KOPT-K1 (cell line): ENCODE measurements around the gene CLSTN2.

ENCODE experiments used
- H3K27ac ChIP-seq: fragments of 200-600 bp; sonication (generic); 2 replicates; pipeline ENCODE4 v1.5.1; 2016; ENCODE audit warnings: antibody characterized with exemption, mild to moderate bottlenecking, low read depth, low read length; ENCODE audit not compliant: poor library complexity, severe bottlenecking
- H3K36me3 ChIP-seq: fragments of 200-600 bp; sonication (generic); 2 replicates; pipeline ENCODE4 v1.5.1; 2017; ENCODE audit warnings: antibody characterized with exemption, mild to moderate bottlenecking, low read length, moderate library complexity; ENCODE audit not compliant: insufficient read depth
- H3K9me3 ChIP-seq: fragments of 200-600 bp; sonication (generic); 2 replicates; pipeline ENCODE4 v1.5.1; 2017; ENCODE audit warnings: antibody characterized with exemption, low read length, mild to moderate bottlenecking; ENCODE audit not compliant: insufficient read depth, poor library complexity, severe bottlenecking

CLSTN2 gene

DNA sequence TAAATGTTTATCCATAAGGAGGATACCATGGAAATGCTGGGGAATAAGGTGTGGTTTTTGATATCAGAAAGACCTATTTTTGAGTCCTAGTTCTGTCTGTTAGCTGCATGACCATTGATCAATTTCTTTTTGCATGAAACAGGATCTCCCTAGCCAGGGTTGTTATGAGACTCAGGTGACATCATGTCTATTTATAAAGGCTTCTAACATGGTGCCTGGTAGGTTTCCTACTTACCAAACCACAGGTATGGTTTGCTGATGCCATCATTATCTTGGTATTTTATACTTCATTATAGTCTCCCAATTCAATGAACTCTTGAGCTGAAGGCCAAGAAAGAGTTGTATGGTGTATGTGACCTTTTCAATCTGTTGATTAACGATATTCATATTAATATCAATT lies 144.0 kb downstream of the CLSTN2 start:
- Histone ChIP-seq H3K36me3 (no peaks in the 10 kb centered on the region), H3K9me3 (no peaks in the 10 kb centered on the region), H3K27ac (no peak overlapping the region)

DNA sequence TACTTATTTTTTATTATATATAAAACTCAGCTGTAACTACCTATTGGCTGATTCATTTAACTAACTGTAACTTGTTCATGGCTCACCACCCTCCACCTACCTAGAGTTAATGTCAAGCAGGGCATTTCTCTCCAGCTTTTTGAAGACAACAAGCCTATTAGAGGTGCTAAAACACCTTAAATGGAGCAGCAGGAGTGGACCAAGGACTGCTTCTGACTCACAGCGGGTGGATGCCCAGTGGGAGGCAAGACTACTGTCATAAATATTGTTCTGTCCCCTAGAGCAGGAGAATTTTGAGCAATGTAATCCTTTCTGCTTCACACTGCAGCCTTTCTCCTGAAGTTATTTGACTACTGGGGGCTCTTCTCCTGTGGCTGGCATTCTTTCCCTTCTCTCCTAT lies 146.9 kb downstream of the CLSTN2 start:
- no peaks in the 10 kb centered on the region for H3K9me3 ChIP-seq
- H3K36me3 ChIP-seq, result no peaks in the 10 kb centered on the region
- H3K27ac ChIP-seq, result no peak overlapping the region

DNA sequence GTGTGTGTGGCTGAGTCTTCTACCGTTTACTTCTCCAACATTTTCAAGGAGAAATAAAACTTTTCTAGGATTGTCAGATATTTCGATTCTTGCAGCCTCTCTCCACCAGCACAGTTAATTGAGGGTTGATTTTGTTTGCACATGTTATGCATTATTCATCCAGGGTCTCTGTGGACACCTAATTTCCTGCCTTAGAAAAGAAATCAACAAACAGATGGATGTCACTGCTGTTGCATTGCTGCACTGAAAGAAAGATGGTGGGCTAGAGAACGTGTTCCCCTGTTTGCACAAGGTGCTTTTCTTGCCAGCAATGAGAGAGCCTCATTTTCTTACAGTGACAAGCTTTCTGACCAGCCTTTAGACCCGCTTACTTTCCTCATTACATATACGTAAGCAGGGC lies 150.0 kb downstream of the CLSTN2 start:
- Histone ChIP-seq H3K27ac (no peak overlapping the region), H3K9me3 (no peaks in the 10 kb centered on the region), H3K36me3 (no peaks in the 10 kb centered on the region)

GRCh38 chr3:140086642-140087041 lies 151.7 kb downstream of the CLSTN2 start:
- Histone ChIP-seq H3K36me3 (no peaks in the 10 kb centered on the region), H3K9me3 (no peaks in the 10 kb centered on the region), H3K27ac (no peak overlapping the region)

DNA sequence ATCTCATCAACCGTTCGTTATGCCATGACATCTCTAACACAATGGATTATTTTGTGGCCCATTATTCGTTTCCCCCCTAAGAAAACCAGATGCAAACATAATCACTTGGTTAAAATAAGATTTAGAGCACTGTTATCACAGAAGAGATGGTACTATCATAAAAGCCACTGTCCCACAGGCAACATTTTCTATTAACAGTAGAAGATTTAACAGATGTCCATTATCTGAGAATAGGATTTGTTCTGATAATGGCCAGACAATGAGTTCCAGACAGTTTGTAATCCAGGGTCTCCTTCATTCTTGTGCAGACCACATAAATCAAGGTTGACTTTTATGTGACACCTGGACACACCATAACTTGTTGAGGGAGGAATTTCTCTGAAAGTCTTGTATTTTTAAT lies 153.1 kb downstream of the CLSTN2 start:
- no peak overlapping the region for H3K27ac ChIP-seq
- H3K36me3 ChIP-seq, result no peaks in the 10 kb centered on the region
- H3K9me3 ChIP-seq, result no peaks in the 10 kb centered on the region

- Histone ChIP-seq H3K27ac (no peak overlapping the region), H3K36me3 (no peaks in the 10 kb centered on the region), H3K9me3 (no peaks in the 10 kb centered on the region)
Observed at GRCh38 chr3:140088513-140088912, 153.5 kb downstream of the CLSTN2 start.

DNA sequence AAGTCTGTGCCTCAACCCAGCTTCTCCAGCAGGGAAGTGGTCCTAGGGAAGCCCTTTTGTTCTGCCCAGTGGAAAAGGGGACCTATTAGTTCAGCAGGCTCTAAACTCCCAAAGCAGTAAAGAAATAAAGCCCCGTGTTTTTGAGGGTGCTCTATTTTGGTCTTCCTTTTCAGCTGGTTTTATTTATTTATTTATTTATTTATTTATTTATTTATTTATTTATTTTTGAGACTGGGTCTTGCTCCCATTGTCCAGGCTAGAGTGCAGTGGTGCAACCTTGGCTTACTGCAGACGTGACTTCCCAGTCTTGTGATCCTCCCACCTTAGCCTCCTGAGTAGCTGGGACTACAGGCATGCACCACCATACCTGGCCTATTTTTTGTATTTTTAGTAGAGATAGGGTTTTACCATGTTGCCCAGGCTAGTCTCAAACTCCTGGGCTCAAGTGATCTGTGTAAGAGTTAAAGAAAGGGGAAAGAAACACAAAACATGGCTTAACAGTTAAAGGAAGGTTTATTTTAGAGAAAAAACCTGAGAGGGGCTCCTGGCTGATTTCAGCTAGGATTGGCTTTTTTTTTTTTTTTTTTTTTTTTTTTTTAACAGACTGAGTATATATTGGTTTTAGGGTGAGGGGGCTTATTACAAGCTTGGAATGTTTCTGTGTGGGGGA lies 154.6 kb downstream of the CLSTN2 start:
- no peak overlapping the region for H3K27ac ChIP-seq
- H3K9me3 ChIP-seq, result no peaks in the 10 kb centered on the region
- H3K36me3 ChIP-seq, result no peaks in the 10 kb centered on the region

- H3K9me3 ChIP-seq, result no peaks in the 10 kb centered on the region
- H3K36me3 ChIP-seq, result no peaks in the 10 kb centered on the region
- H3K27ac ChIP-seq, result no peak overlapping the region
Observed at GRCh38 chr3:140091143-140091542, 156.2 kb downstream of the CLSTN2 start.

DNA sequence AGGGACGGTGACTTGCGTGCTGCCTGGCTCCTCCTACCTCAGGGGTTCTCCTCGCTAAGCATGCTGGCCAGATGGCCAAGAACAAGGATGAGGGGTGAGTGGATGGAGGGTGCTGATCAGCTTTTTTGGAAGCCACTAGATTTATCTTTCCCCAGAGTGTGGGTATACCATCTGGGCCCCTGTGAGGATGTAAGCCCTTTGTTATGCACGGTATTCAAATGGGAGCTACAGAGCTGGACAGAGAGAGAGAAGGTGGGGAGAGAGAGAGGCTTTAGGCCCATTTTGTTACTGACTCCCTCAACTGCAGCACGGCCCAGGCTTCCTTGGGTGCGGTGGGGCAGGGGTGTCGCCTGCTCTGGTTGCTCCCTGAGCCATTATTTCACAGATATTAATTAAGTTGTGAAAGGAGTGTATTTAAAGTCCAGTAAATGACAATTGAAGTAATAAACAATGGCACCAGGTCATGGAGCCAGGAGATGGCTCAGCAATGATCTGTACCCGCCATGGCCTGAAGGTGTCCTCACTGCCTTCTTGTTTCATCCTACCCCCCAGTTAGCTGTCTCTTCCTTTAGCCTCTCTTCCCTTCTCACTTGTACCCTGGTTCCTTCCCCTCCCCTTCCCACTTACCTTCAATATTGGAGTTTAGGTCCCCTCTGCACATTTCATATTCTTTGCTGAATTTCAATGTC lies 158.0 kb downstream of the CLSTN2 start:
- Histone ChIP-seq H3K36me3 (no peaks in the 10 kb centered on the region), H3K27ac (no peak overlapping the region)

GRCh38 chr3:140093742-140094141 lies 158.8 kb downstream of the CLSTN2 start:
- Histone ChIP-seq H3K9me3 (no peaks in the 10 kb centered on the region), H3K36me3 (no peaks in the 10 kb centered on the region), H3K27ac (no peak overlapping the region)

More for the DNA sequence above, 158.0 kb downstream of the CLSTN2 start:
- no peaks in the 10 kb centered on the region for H3K9me3 ChIP-seq

GRCh38 chr3:140094487-140094886 lies 159.5 kb downstream of the CLSTN2 start:
- Histone ChIP-seq H3K36me3 (no peaks in the 10 kb centered on the region), H3K27ac (no peak overlapping the region), H3K9me3 (no peaks in the 10 kb centered on the region)

- Histone ChIP-seq H3K27ac (no peak overlapping the region), H3K36me3 (no peaks in the 10 kb centered on the region), H3K9me3 (no peaks in the 10 kb centered on the region)
Observed at GRCh38 chr3:140096037-140096436, 161.1 kb downstream of the CLSTN2 start.

- Histone ChIP-seq H3K27ac (no peak overlapping the region), H3K9me3 (no peaks in the 10 kb centered on the region), H3K36me3 (no peaks in the 10 kb centered on the region)
Observed at GRCh38 chr3:140097874-140098635, 163.1 kb downstream of the CLSTN2 start.

- Histone ChIP-seq H3K27ac (no peak overlapping the region), H3K9me3 (no peaks in the 10 kb centered on the region), H3K36me3 (no peaks in the 10 kb centered on the region)
Observed at GRCh38 chr3:140100479-140100878, 165.5 kb downstream of the CLSTN2 start.

DNA sequence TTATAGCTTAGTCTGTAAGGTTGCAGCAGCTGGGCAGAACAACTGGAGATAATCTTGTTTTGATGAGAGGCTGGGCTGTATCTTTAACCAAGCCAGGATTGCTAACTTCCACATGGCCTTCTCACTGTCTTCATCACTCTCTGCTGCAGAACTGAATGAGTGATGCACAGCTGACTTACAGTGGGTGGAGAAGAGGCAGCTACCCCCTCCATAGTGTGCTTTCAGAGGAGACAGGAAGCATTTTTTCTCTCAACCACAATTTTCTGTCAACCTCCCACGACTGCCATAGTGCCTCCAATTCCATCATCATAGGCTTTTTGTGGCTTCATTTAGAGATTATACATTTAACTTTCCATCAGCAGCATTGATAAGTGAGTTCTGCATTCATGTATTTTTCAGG lies 168.2 kb downstream of the CLSTN2 start:
- no peak overlapping the region for H3K27ac ChIP-seq
- H3K9me3 ChIP-seq, result no peaks in the 10 kb centered on the region
- no peaks in the 10 kb centered on the region for H3K36me3 ChIP-seq
